ENCODE results near the gene TMCO2.

DNA sequence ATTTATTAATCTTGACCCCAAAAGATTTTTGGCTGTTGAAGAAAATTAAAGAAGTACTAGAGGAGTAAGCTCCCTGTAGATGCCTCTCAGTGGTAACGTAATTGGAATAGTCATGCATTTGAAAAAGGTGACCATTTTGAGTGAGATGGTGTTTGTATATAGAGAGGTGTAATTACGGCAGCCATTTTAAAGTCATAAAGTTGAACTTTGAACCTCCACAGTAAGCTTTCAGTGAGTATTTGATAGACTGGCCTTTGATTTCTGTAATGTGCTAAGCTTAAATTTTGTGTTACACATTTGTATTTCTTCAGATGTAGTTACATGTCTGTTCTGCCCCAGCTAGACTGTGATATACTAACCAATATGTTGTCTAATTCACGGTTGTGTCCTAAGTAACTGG, 21.5 kb upstream of the TMCO2 start:
- TF ChIP-seq CTCF (IDR thresholded peaks at IDR 0.05; ENCODE audit: insufficient read depth, low read length, poor library complexity, severe bottlenecking) = no peak
- TF ChIP-seq EZH2phosphoT487 (conservative IDR thresholded peaks at IDR 0.05; ENCODE audit: low read length) = no peak
